Upper lobe of right lung (tissue), 1 donor: ENCODE results near the gene USF3. TPM values are rescaled to one million over a fixed set of nuclear protein-coding genes. Genes with fewer than 3 reads are reported as not detected.

Source experiments
- ATAC-seq: fragments of 200-7000 bp; cut with Tn5 transposase; one replicate; pipeline ENCODE4 v1.9.1; 2020; ENCODE audit warnings: mild to moderate bottlenecking, moderate library complexity
- DNase-seq: peaks from one replicate; pipeline ENCODE4 v3.0.0-alpha.2; 2020
- H3K27ac ChIP-seq: fragments of 200-600 bp; one replicate; pipeline ENCODE4 v1.8.0; 2022
- H3K27me3 ChIP-seq: fragments of 200-600 bp; one replicate; pipeline ENCODE4 v1.8.0; 2022; ENCODE audit warnings: mild to moderate bottlenecking
- H3K36me3 ChIP-seq: fragments of 200-600 bp; one replicate; pipeline ENCODE4 v1.8.0; 2022
- H3K4me1 ChIP-seq: fragments of 200-600 bp; one replicate; pipeline ENCODE4 v1.8.0; 2022
- H3K4me3 ChIP-seq: fragments of 200-600 bp; one replicate; pipeline ENCODE4 v1.8.0; 2022; ENCODE audit warnings: mild to moderate bottlenecking
- H3K9me3 ChIP-seq: fragments of 200-600 bp; one replicate; pipeline ENCODE4 v1.8.0; 2022
- intact Hi-C: fragments of 100-400 bp; cut with DNase I; formaldehyde crosslinking; loops from one replicate; pipeline ENCODE4 v1.11.0; 2022
- total RNA-seq: library from RNA; stranded (reverse); fragmentation: NEBNext Ultra II Directional; extraction: Animal tissue kit (Norgen Biotek cat#: 25700); gene quantifications from one replicate; pipeline ENCODE4 v1.2.1, GENCODE V29; 2021
- TF ChIP-seq, protein P1 (sequence below): fragments of 200-600 bp; IDR thresholded peaks from one replicate; pipeline ENCODE4 v1.8.0; 2022; ENCODE audit warnings: antibody characterized with exemption
- donor health status: DM: no; HTN: yes; CAD: no; lungs with severe emphysema.

The USF3 gene
- total RNA-seq, 1 donor from 2014 or later = 22.2 TPM

GRCh38 chr3:113721636-113722035 is 25.2 kb upstream of the USF3 start:
- TF ChIP-seq, protein P1, sequence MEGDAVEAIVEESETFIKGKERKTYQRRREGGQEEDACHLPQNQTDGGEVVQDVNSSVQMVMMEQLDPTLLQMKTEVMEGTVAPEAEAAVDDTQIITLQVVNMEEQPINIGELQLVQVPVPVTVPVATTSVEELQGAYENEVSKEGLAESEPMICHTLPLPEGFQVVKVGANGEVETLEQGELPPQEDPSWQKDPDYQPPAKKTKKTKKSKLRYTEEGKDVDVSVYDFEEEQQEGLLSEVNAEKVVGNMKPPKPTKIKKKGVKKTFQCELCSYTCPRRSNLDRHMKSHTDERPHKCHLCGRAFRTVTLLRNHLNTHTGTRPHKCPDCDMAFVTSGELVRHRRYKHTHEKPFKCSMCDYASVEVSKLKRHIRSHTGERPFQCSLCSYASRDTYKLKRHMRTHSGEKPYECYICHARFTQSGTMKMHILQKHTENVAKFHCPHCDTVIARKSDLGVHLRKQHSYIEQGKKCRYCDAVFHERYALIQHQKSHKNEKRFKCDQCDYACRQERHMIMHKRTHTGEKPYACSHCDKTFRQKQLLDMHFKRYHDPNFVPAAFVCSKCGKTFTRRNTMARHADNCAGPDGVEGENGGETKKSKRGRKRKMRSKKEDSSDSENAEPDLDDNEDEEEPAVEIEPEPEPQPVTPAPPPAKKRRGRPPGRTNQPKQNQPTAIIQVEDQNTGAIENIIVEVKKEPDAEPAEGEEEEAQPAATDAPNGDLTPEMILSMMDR = no peak
- Histone ChIP-seq H3K36me3 (peaks cover 26% of the 10 kb centered on the region), H3K4me1 (no peaks in the 10 kb centered on the region), H3K9me3 (no peaks in the 10 kb centered on the region), H3K4me3 (no peak overlapping the region), H3K27me3 (no peaks in the 10 kb centered on the region), H3K27ac (no peak overlapping the region)
- intact Hi-C loops = no loop called here
- no peak for DNase-seq
- ATAC-seq = no peak

GRCh38 chr3:113719758-113720157 is 23.3 kb upstream of the USF3 start:
- TF ChIP-seq, protein P1 = no peak
- DNase-seq = no peak
- no peak overlapping the region for H3K4me3 ChIP-seq
- no peak overlapping the region for H3K27ac ChIP-seq
- peaks cover 26% of the 10 kb centered on the region for H3K36me3 ChIP-seq
- intact Hi-C loops = no loop called here
- no peaks in the 10 kb centered on the region for H3K4me1 ChIP-seq
- H3K9me3 ChIP-seq = no peaks in the 10 kb centered on the region
- H3K27me3 ChIP-seq = no peaks in the 10 kb centered on the region
- ATAC-seq = no peak

DNA sequence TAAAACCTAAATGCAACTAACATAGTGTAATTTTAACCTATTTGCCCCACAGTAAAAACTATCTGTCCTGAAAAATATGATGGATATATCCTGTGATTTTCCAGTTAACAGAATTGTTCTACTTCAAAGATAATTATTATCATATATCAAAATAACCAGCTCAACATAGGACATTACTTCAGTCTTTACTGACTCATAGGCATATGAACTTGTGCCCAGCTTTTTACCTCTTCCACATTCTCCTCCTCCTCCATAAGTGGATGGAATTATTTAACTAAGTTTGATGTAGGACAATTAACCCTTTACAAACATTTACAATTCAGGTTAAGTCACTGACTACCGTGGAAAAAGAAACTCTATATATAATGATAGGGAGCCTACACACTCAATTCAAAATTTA is 22.9 kb upstream of the USF3 start:
- no peak for ATAC-seq

DNA sequence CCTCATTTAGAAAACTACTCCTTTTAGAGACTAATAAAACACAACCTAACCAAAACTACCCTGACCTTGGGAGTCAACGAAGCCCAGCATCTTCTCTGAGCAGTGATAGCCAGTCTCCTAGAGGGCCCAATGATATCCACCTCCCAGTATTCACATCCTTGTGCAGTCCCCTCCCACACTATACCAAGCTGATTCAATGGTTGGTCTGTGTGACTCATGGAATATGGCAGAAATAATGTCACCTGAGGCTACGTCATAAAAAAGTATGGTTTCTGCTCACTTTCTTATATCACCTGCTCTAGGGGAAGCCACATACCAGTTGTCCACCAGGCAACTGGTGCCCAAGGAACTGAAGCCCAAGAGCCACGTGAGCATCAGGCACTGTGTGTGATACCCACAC is 21.4 kb upstream of the USF3 start:
- H3K4me3 ChIP-seq = no peak overlapping the region

More for the DNA sequence above, 22.9 kb upstream of the USF3 start:
- Histone ChIP-seq H3K4me3 (no peak overlapping the region), H3K27ac (no peak overlapping the region), H3K27me3 (no peaks in the 10 kb centered on the region), H3K4me1 (no peaks in the 10 kb centered on the region), H3K36me3 (peaks cover 26% of the 10 kb centered on the region), H3K9me3 (no peaks in the 10 kb centered on the region)
- intact Hi-C loops = no loop called here
- DNase-seq = no peak
- TF ChIP-seq, protein P1 = no peak

GRCh38 chr3:113717308-113717707 is 20.9 kb upstream of the USF3 start:
- Histone ChIP-seq H3K27ac (no peak overlapping the region), H3K27me3 (no peaks in the 10 kb centered on the region), H3K4me3 (no peak overlapping the region), H3K36me3 (peaks cover 19% of the 10 kb centered on the region), H3K9me3 (no peaks in the 10 kb centered on the region), H3K4me1 (no peaks in the 10 kb centered on the region)
- TF ChIP-seq, protein P1 = no peak
- intact Hi-C loops = no loop called here
- no peak for ATAC-seq
- no peak for DNase-seq

More for the DNA sequence above, 21.4 kb upstream of the USF3 start:
- Histone ChIP-seq H3K9me3 (no peaks in the 10 kb centered on the region), H3K36me3 (peaks cover 19% of the 10 kb centered on the region), H3K27ac (no peak overlapping the region), H3K4me1 (no peaks in the 10 kb centered on the region), H3K27me3 (no peaks in the 10 kb centered on the region)
- intact Hi-C loops = no loop called here
- no peak for DNase-seq
- TF ChIP-seq, protein P1 = no peak
- ATAC-seq = no peak

DNA sequence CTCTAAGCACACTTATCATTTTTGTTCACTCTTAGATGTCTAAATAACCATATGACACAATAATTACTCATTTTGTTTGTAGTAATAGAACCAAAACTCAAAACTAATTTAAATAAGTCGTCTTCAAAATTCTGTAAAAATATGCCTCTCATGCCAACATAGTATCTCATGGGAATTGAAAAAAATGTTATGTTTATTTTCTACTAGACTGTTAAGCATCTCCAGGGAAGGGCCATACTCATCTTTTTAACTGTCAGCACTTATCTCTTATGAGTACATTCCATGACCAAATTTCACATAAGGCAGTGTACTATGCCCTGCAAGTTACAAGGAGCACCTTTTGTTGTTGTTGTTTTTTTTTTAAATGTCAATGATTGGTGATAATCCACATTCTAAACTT is 18.3 kb upstream of the USF3 start:
- Histone ChIP-seq H3K27ac (no peak overlapping the region), H3K4me1 (no peaks in the 10 kb centered on the region), H3K36me3 (no peaks in the 10 kb centered on the region), H3K27me3 (no peaks in the 10 kb centered on the region), H3K4me3 (no peak overlapping the region), H3K9me3 (no peaks in the 10 kb centered on the region)
- DNase-seq = no peak
- intact Hi-C loops = no loop called here
- TF ChIP-seq, protein P1 = no peak
- no peak for ATAC-seq
